Bronchial epithelial cell (primary cell): ENCODE measurements around the gene SPRY1. TPM values are rescaled to one million over a fixed set of nuclear protein-coding genes. Genes with fewer than 3 reads are reported as not detected.

Source experiments
- DNase-seq: peaks from one replicate; pipeline ENCODE4 v3.0.0-alpha.2; 2010; ENCODE audit warnings: low read depth
- FAIRE-seq: peaks from 2 replicates; lab custom pipeline; 2011; peaks lifted over from hg19 to GRCh38; lab: Jason Lieb, UNC
- H3K27me3 ChIP-seq: 2 replicates; pipeline ENCODE4 v1.5.1; 2011; ENCODE audit warnings: low read length; ENCODE audit not compliant: control insufficient read depth, insufficient read depth
- H3K36me3 ChIP-seq: 2 replicates; pipeline ENCODE4 v1.5.1; 2011; ENCODE audit warnings: low read length; ENCODE audit not compliant: control insufficient read depth, insufficient read depth
- H3K4me3 ChIP-seq: 2 replicates; pipeline ENCODE4 v1.5.1; 2011; ENCODE audit warnings: mild to moderate bottlenecking, low read depth, low read length, control low read depth
- total RNA-seq: library from RNA; depleted of rRNA; stranded (reverse); fragments of >200 nt; gene quantifications from 2 replicates; pipeline ENCODE4 v1.2.1, GENCODE V29; 2014
- TF ChIP-seq, protein P1 (sequence below): IDR thresholded peaks from 2 replicates; pipeline ENCODE4 v1.5.1; 2011; ENCODE audit warnings: mild to moderate bottlenecking, moderate library complexity, low read length, control low read depth, inconsistent platforms; ENCODE audit not compliant: insufficient read depth, severe bottlenecking

Gene SPRY1
- total RNA-seq, 1 donor from 2014 or later, result 3.2 TPM

DNA sequence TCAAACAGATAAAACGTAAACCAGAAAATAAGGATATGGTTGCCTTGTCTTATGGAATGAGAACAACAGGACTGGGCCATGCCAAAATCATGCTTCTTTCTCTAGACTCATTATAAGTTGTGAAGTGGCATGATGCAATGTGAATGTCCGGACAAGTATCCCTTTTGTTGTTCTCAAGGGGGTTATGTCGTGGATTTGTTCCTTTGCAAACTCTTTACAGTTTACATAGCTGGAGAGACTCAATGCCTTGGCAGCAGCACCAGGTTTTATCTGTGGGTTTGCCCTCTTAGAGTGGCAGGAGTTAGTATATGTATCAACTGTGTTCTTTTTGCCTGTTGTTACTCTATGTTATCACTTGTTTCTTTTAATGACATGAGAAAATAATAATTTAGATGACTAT, 41.4 kb downstream of the SPRY1 start:
- FAIRE-seq (peak; percentile 32), DNase-seq (no peak)
- no peaks in the 10 kb centered on the region for H3K36me3 ChIP-seq
- no peak overlapping the region for H3K4me3 ChIP-seq
- no peaks in the 10 kb centered on the region for H3K27me3 ChIP-seq
- TF ChIP-seq, protein P1, sequence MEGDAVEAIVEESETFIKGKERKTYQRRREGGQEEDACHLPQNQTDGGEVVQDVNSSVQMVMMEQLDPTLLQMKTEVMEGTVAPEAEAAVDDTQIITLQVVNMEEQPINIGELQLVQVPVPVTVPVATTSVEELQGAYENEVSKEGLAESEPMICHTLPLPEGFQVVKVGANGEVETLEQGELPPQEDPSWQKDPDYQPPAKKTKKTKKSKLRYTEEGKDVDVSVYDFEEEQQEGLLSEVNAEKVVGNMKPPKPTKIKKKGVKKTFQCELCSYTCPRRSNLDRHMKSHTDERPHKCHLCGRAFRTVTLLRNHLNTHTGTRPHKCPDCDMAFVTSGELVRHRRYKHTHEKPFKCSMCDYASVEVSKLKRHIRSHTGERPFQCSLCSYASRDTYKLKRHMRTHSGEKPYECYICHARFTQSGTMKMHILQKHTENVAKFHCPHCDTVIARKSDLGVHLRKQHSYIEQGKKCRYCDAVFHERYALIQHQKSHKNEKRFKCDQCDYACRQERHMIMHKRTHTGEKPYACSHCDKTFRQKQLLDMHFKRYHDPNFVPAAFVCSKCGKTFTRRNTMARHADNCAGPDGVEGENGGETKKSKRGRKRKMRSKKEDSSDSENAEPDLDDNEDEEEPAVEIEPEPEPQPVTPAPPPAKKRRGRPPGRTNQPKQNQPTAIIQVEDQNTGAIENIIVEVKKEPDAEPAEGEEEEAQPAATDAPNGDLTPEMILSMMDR, result no peak

DNA sequence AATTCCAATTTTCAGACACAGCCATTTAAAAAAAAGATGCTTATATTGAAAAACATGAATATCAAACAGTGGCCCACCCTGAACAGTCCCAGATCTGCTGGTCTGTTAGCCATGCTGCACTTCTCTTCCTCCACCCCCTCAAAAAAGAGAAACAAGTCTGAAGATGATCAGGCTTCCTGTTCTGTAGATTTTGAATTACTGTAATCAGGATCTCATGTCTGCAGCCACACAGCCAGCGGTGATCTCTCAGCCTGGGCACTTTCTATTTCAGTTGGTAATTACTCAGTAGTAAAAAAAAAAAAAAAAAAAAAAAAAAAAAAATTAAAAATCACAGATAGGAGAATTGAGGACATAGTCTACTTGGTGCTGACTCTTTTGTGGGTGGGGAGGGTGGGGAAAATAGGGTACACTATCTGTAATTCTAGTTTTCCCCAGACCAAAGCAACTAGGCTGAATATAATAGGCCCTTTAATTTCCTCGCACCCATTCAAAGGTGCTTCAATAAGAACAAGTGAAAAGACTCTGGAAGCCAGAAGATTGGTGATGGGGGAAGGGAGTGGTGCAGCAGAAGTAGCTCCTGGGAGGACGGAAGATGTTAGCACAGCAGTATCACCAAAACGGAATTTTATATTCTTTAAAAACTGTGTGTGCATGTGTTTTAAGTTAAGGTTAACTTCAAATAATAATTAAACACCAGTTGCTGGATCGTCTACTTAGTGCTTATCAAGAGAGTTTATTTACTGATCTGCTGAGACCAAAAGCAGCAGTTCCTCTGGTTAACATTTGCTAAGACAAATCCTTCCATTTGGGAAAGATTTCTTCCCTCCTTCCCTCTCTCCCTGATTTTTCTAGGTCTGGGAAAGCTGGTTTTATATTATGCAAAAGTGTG, 47.0 kb downstream of the SPRY1 start:
- FAIRE-seq, result no peak
- Histone ChIP-seq H3K27me3 (no peaks in the 10 kb centered on the region), H3K36me3 (no peaks in the 10 kb centered on the region), H3K4me3 (no peak overlapping the region)
- peak; percentile 28 for DNase-seq
- TF ChIP-seq, protein P1, result no peak

DNA sequence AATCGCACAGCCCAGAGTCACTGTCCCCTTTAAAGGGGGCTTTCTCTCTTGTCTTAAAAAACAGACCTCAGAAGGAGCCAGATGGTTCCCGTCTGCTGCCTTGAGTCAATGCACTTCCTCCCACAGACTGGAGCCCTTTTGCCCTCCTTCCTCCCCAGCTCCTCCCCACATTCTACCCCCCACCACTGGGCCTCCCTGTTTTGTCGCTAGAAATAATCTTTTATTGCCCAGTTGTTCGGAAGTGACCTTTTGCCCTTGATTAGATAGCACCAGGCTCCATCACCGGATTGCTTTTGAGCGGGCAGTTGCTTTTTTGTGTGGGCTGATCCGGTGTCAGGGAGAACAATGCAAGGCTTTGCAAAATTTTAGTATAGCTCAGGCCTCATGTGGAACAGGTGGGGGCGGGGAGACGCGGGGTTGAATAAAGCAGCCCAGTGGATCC, 47.7 kb downstream of the SPRY1 start:
- no peaks in the 10 kb centered on the region for H3K36me3 ChIP-seq
- TF ChIP-seq, protein P1, result no peak
- DNase-seq (no peak), FAIRE-seq (no peak)
- H3K27me3 ChIP-seq, result no peaks in the 10 kb centered on the region
- H3K4me3 ChIP-seq, result no peak overlapping the region

DNA sequence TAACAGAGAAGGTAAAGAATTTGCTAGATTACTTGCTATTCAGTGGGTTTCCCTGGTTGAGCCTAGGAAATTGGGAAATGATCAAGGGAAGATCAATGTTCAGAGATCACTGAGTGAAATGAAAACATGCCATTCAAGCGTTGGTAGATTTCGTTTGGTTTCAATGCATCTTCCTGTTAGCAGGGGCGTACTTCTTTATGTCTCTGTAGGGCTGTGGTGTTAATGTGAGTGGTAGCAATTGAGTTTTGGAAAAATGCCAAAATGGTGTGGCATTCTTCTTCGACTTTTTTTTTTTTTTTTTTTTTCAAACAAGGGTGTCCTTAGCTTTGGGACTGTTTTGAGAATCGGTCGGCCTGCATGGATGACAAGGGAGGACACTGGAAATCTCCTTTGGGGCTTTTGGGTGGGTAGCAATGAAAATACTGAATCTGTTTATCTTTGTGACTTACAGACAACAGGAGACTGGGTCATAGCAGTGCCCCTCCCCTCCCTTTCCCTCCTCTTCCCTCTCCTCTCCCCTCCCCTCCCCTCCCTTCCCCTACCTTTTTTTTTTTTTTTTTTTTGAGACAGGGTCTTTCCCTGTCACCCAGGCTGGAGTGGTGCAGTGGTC, 50.4 kb downstream of the SPRY1 start:
- FAIRE-seq (no peak), DNase-seq (no peak)
- Histone ChIP-seq H3K4me3 (no peak overlapping the region), H3K36me3 (no peaks in the 10 kb centered on the region), H3K27me3 (no peaks in the 10 kb centered on the region)
- TF ChIP-seq, protein P1, result no peak

DNA sequence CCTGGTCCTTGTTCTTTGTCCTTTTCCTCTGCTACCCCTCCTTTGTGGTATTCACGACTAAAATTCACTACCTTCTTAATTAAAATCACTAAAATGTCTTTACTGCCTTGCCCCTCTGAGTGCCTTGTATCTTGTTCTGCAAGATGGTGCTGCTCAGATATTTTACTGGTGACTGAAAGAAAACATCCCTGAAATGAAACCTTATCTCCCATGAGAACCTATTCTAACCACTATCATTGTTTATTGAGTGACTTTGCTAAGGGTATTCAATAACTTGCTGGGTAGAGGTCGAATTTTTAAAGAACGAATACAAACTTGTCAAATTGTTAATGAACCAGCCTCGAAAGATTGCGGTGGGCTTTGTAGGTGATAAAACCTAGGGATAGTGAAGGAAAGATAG, 52.8 kb downstream of the SPRY1 start:
- TF ChIP-seq, protein P1, result no peak
- DNase-seq, result no peak
- Histone ChIP-seq H3K27me3 (no peaks in the 10 kb centered on the region), H3K36me3 (no peaks in the 10 kb centered on the region), H3K4me3 (no peak overlapping the region)
- no peak for FAIRE-seq
